ENCODE results near the gene RBM19.
A peak's percentile ranks its signal among the peaks of the same experiment; 100 is the strongest.
"Not testable (repeated sequence)": the region's sequence is repeated elsewhere in the genome, so short reads cannot be mapped to it uniquely, and the experiment has no call there.

RBM19 gene

GRCh38 chr12:113930249-113930648, 35.9 kb downstream of the RBM19 start:
- DNase-seq = no peak

GRCh38 chr12:113929312-113929989, 36.7 kb downstream of the RBM19 start:
- no peak for DNase-seq

- DNase-seq = no peak
Measured at GRCh38 chr12:113926788-113927187, 39.3 kb downstream of the RBM19 start.

- DNase-seq = no peak
Measured at GRCh38 chr12:113924341-113924740, 41.8 kb downstream of the RBM19 start.

- DNase-seq = no peak
Measured at GRCh38 chr12:113923251-113923650, 42.9 kb downstream of the RBM19 start.

- DNase-seq = no peak
Measured at GRCh38 chr12:113921430-113921829, 44.7 kb downstream of the RBM19 start.

GRCh38 chr12:113919791-113920190, 46.3 kb downstream of the RBM19 start:
- DNase-seq = no peak

- DNase-seq = no peak
Measured at GRCh38 chr12:113918306-113918705, 47.8 kb downstream of the RBM19 start.

- DNase-seq = no peak
Measured at GRCh38 chr12:113917393-113917792, 48.7 kb downstream of the RBM19 start.

GRCh38 chr12:113914806-113915205, 51.3 kb downstream of the RBM19 start:
- no peak for DNase-seq

- no peak for DNase-seq
Measured at GRCh38 chr12:113914176-113914575, 51.9 kb downstream of the RBM19 start.

- DNase-seq = peak; percentile 68
Measured at GRCh38 chr12:113912760-113913329, 53.3 kb downstream of the RBM19 start.

GRCh38 chr12:113911971-113912759, 54.0 kb downstream of the RBM19 start:
- DNase-seq = no peak

GRCh38 chr12:113910751-113911272, 55.3 kb downstream of the RBM19 start:
- DNase-seq = no peak

GRCh38 chr12:113909776-113910420, 56.2 kb downstream of the RBM19 start:
- no peak for DNase-seq

GRCh38 chr12:113908584-113909100, 57.5 kb downstream of the RBM19 start:
- no peak for DNase-seq

- DNase-seq = no peak
Measured at GRCh38 chr12:113907446-113908180, 58.5 kb downstream of the RBM19 start.

- no peak for DNase-seq
Measured at GRCh38 chr12:113906411-113907200, 59.5 kb downstream of the RBM19 start.

GRCh38 chr12:113905829-113906228, 60.3 kb downstream of the RBM19 start:
- DNase-seq = no peak

GRCh38 chr12:113903381-113903863, 62.7 kb downstream of the RBM19 start:
- DNase-seq = no peak

GRCh38 chr12:113901319-113901718, 64.8 kb downstream of the RBM19 start:
- not testable (repeated sequence) for DNase-seq

Measured in hematopoietic multipotent progenitor cell treated with erythropoietin and hydrocortisone succinate and interleukin-3 and kit ligand, for 8 days (in vitro differentiated cells).